ENCODE measurements around the gene UGP2. TPM values are rescaled to one million over a fixed set of nuclear protein-coding genes. Genes with fewer than 3 reads are reported as not detected.
A peak's percentile ranks its signal among the peaks of the same experiment; 100 is the strongest.
"Not testable (repeated sequence)": the region's sequence is repeated elsewhere in the genome, so short reads cannot be mapped to it uniquely, and the experiment has no call there.

UGP2 gene
- 100 to 1,000 TPM; 140 to 181 TPM for total RNA-seq

GRCh38 chr2:63841254-63842022, at the start of gene UGP2:
Gene UGP2, plus strand, starts transcription at chr2:63841896. Its CDS starts 290 bp downstream, at chr2:63842186.
- peak within 1 kb of the TSS; percentile 97 for H3K4me3 Mint-ChIP-seq
- H3K27me3 Mint-ChIP-seq = peaks cover 7% of the 10 kb centered on the region
- peaks cover 1% of the 10 kb centered on the region for H3K9me3 Mint-ChIP-seq
- ChIA-PET POLR2A (interaction anchor here (3.4 kb wide), 1 partner anchor 13 kb away, joined by 36 read pairs; no protein-coding TSS in a partner anchor), CTCF (interaction anchor here (0.7 to 3.9 kb wide), 5 partner anchors 11 to 37 kb away, joined by 3 to 27 read pairs (median 4); no protein-coding TSS in a partner anchor)
- peaks cover 52% of the 10 kb centered on the region for H3K4me1 Mint-ChIP-seq
- H3K36me3 Mint-ChIP-seq (ENCODE audit: low read depth) = peaks cover 49% of the 10 kb centered on the region
- peak; percentile 92 for DNase-seq
- peak within 1 kb of the TSS; percentile 96 for H3K27ac Mint-ChIP-seq

- DNase-seq = no peak
These were observed 49.2 kb upstream of the UGP2 start for GRCh38 chr2:63792530-63792929.

DNA sequence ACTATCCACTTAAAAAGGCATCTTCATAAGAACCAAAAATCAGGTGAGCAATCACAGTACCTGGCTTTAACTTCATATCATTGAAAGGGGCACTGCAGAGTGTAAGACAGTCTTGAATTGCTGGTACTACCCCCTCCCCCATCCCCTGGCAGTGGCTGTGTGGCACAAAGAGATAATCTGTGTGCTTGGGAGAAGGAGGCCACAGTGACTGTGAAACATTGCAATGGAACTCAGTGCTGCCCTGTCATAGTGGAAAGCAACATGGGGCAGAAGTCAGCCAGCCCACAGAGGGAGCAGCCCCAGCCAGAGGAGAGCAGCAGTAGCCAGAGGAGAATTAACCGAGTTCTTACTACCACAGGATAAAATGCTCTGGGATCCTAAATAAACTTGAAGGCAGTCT, 45.3 kb upstream of the UGP2 start:
- ChIA-PET CTCF (no interaction called here), POLR2A (no interaction called here)
- no peaks in the 10 kb centered on the region for H3K36me3 Mint-ChIP-seq (ENCODE audit: low read depth)
- H3K4me1 Mint-ChIP-seq = no peaks in the 10 kb centered on the region
- H3K27me3 Mint-ChIP-seq = no peaks in the 10 kb centered on the region
- no peak overlapping the region for H3K4me3 Mint-ChIP-seq
- peaks cover under 1% of the 10 kb centered on the region for H3K9me3 Mint-ChIP-seq
- no peak for DNase-seq
- H3K27ac Mint-ChIP-seq = no peak overlapping the region

More at GRCh38 chr2:63792530-63792929, 49.2 kb upstream of the UGP2 start:
- H3K36me3 Mint-ChIP-seq (ENCODE audit: low read depth) = no peaks in the 10 kb centered on the region
- H3K9me3 Mint-ChIP-seq = no peaks in the 10 kb centered on the region
- POLR2A ChIA-PET = no interaction called here
- H3K27me3 Mint-ChIP-seq = no peaks in the 10 kb centered on the region
- CTCF ChIA-PET = no interaction called here
- no peak overlapping the region for H3K4me3 Mint-ChIP-seq
- no peak overlapping the region for H3K27ac Mint-ChIP-seq
- H3K4me1 Mint-ChIP-seq = no peaks in the 10 kb centered on the region

- POLR2A ChIA-PET = no interaction called here
- no peak for DNase-seq
- no peaks in the 10 kb centered on the region for H3K27me3 Mint-ChIP-seq
- H3K36me3 Mint-ChIP-seq (ENCODE audit: low read depth) = no peaks in the 10 kb centered on the region
- H3K4me1 Mint-ChIP-seq = no peaks in the 10 kb centered on the region
- peaks cover 4% of the 10 kb centered on the region for H3K9me3 Mint-ChIP-seq
- CTCF ChIA-PET = interaction anchor here (0.6 kb wide), 1 partner anchor 61 kb away, joined by 4 read pairs; no protein-coding TSS in a partner anchor
- no peak overlapping the region for H3K4me3 Mint-ChIP-seq
- no peak overlapping the region for H3K27ac Mint-ChIP-seq
These were observed 44.9 kb upstream of the UGP2 start for GRCh38 chr2:63796796-63797195.

DNA sequence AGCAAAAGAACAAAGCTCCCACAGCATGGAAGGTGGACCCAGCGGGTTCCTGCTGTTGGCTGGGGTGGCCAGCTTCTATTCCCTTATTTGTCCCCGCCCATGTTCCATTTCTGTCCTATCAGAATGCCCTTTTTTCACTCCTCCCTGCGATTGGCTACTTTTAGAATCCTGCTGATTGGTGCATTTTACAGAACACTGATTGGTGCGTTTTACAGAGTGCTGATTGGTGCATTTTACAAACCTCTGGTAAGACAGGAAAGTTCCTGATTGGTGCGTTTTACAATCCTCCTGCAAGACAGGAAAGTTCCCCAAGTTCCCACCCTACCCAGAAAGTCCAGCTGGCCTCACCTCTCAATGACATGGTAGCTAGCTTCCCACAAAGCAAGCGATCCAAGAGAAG, 40.2 kb upstream of the UGP2 start:
- Mint-ChIP-seq H3K9me3 (peaks cover 8% of the 10 kb centered on the region), H3K27me3 (no peaks in the 10 kb centered on the region), H3K27ac (no peak overlapping the region), H3K4me3 (no peak overlapping the region), H3K36me3 (ENCODE audit: low read depth) (no peaks in the 10 kb centered on the region), H3K4me1 (no peaks in the 10 kb centered on the region)
- no peak for DNase-seq
- POLR2A ChIA-PET = no interaction called here
- CTCF ChIA-PET = no interaction called here

GRCh38 chr2:63805412-63805811, 36.3 kb upstream of the UGP2 start:
- Mint-ChIP-seq H3K4me1 (no peaks in the 10 kb centered on the region), H3K9me3 (peaks cover 8% of the 10 kb centered on the region)
- CTCF ChIA-PET = no interaction called here

DNA sequence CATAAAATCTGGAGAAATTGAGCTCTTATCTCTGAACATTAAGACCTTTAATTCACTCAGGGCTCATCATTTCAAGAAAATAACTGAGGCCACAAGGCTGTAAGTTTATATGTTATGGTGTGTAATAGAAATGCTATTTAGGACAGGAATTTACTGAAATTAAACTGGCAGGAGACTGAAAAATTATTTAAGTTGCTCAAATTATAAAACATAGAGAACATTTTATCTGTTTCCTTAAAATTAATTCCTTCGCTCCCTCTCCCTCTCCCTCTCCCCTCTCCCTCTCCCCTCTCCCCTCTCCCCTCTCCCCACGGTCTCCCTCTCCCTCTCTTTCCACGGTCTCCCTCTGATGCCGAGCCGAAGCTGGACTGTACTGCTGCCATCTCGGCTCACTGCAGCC, 33.7 kb upstream of the UGP2 start:
- CTCF ChIA-PET; H3K9me3 Mint-ChIP-seq; H3K4me3 Mint-ChIP-seq; POLR2A ChIA-PET; H3K27me3 Mint-ChIP-seq; H3K36me3 Mint-ChIP-seq (ENCODE audit: low read depth); DNase-seq; H3K27ac Mint-ChIP-seq; H3K4me1 Mint-ChIP-seq: not testable (repeated sequence)

More at GRCh38 chr2:63805412-63805811, 36.3 kb upstream of the UGP2 start:
- DNase-seq = no peak
- POLR2A ChIA-PET = no interaction called here
- Mint-ChIP-seq H3K4me3 (no peak overlapping the region), H3K36me3 (ENCODE audit: low read depth) (no peaks in the 10 kb centered on the region), H3K27ac (no peak overlapping the region), H3K27me3 (peaks cover 1% of the 10 kb centered on the region)

GRCh38 chr2:63808911-63809310, 32.8 kb upstream of the UGP2 start:
- H3K9me3 Mint-ChIP-seq; CTCF ChIA-PET; DNase-seq; H3K27me3 Mint-ChIP-seq; H3K27ac Mint-ChIP-seq; POLR2A ChIA-PET; H3K4me3 Mint-ChIP-seq; H3K4me1 Mint-ChIP-seq; H3K36me3 Mint-ChIP-seq (ENCODE audit: low read depth): not testable (repeated sequence)

GRCh38 chr2:63811063-63811462, 30.6 kb upstream of the UGP2 start:
- ChIA-PET CTCF (no interaction called here), POLR2A (no interaction called here)
- Mint-ChIP-seq H3K27me3 (peaks cover 1% of the 10 kb centered on the region), H3K4me1 (no peaks in the 10 kb centered on the region), H3K36me3 (ENCODE audit: low read depth) (no peaks in the 10 kb centered on the region), H3K9me3 (peaks cover 3% of the 10 kb centered on the region), H3K27ac (no peak overlapping the region), H3K4me3 (no peak overlapping the region)
- DNase-seq = no peak

DNA sequence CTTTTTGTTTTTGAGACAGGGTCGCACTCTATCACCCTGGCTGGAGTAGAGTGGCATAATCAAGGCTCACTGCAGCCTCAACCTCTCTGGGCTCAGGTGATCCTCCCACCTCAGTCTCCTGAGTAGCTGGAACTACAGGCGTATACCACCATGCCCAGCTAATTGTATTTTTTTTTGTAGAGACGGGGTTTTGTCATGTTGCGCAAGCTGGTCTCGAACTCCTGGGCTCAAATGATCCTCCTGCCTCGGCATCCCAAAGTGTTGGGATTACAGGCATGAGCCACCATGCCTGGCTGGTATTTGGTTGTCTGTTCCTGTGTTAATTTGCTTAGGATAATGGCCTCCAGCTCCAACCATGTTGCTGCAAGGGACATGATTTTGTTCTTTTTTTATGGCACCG, 29.8 kb upstream of the UGP2 start:
- H3K27ac Mint-ChIP-seq; CTCF ChIA-PET; H3K9me3 Mint-ChIP-seq; DNase-seq; H3K4me1 Mint-ChIP-seq; H3K36me3 Mint-ChIP-seq (ENCODE audit: low read depth); H3K4me3 Mint-ChIP-seq; H3K27me3 Mint-ChIP-seq; POLR2A ChIA-PET: not testable (repeated sequence)

- no peak for DNase-seq
- Mint-ChIP-seq H3K27me3 (peaks cover 3% of the 10 kb centered on the region), H3K36me3 (ENCODE audit: low read depth) (no peaks in the 10 kb centered on the region), H3K27ac (no peak overlapping the region), H3K4me3 (no peak overlapping the region), H3K9me3 (no peaks in the 10 kb centered on the region), H3K4me1 (no peaks in the 10 kb centered on the region)
- CTCF ChIA-PET = interaction anchor here (0.6 to 1.2 kb wide), 2 partner anchors 13 to 61 kb away, joined by 3 to 4 read pairs; no protein-coding TSS in a partner anchor
- POLR2A ChIA-PET = no interaction called here
These were observed 27.6 kb upstream of the UGP2 start for GRCh38 chr2:63814114-63814513.

GRCh38 chr2:63817382-63817781, 24.3 kb upstream of the UGP2 start:
- no peaks in the 10 kb centered on the region for H3K9me3 Mint-ChIP-seq
- no peak overlapping the region for H3K4me3 Mint-ChIP-seq
- no peaks in the 10 kb centered on the region for H3K36me3 Mint-ChIP-seq (ENCODE audit: low read depth)
- ChIA-PET CTCF (no interaction called here), POLR2A (no interaction called here)
- peaks cover 6% of the 10 kb centered on the region for H3K27me3 Mint-ChIP-seq
- DNase-seq = no peak
- H3K27ac Mint-ChIP-seq = no peak overlapping the region
- H3K4me1 Mint-ChIP-seq = no peaks in the 10 kb centered on the region

DNA sequence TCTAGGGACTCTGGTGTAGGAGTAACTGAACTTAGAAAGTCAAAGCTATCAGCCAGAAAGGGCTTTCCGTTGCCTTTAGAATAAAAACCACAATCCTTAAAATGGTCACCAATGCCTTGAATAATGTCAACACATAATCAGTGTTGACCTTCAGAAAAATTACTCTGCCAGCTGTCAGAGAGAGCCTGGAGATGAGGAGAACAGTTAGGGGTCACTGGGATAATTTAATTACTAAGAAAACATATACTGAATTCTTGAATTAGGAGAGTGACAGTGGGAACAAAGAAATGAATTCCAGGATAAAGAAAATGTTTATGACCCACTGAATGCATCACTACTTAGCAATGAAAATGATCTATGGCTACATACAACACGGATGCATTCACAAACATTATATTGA, 23.4 kb upstream of the UGP2 start:
- no peak for DNase-seq
- Mint-ChIP-seq H3K36me3 (ENCODE audit: low read depth) (no peaks in the 10 kb centered on the region), H3K27ac (no peak overlapping the region), H3K27me3 (peaks cover 6% of the 10 kb centered on the region), H3K4me3 (no peak overlapping the region), H3K4me1 (no peaks in the 10 kb centered on the region), H3K9me3 (no peaks in the 10 kb centered on the region)
- POLR2A ChIA-PET = no interaction called here
- CTCF ChIA-PET = no interaction called here

DNA sequence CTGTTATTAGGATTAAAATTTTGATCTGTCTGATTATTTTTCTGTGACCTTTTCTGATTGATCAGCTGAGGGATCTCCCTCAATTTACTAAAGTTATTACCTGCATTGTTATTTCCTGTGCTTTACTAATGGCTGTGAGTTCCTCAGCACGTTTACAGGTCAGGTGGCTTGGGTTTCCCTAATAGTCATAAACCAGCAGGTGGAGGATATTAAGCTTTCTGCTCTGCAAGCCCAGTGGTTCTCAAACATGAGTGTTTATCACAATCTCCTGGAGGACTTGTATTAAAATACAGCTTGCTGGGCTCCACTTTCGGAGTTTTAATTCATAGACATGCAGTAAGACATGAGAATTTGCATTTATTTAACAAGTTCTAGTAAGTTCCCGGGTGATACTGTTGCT, 22.4 kb upstream of the UGP2 start:
- H3K27me3 Mint-ChIP-seq = peaks cover 9% of the 10 kb centered on the region
- H3K27ac Mint-ChIP-seq = no peak overlapping the region
- H3K4me1 Mint-ChIP-seq = no peaks in the 10 kb centered on the region
- POLR2A ChIA-PET = interaction anchor here (0.6 kb wide), 1 partner anchor 35 kb away, joined by 3 read pairs; no protein-coding TSS in a partner anchor
- no peak overlapping the region for H3K4me3 Mint-ChIP-seq
- no peaks in the 10 kb centered on the region for H3K9me3 Mint-ChIP-seq
- CTCF ChIA-PET = no interaction called here
- no peaks in the 10 kb centered on the region for H3K36me3 Mint-ChIP-seq (ENCODE audit: low read depth)
- DNase-seq = no peak

Measured in activated CD4-positive, alpha-beta T cell treated with anti-CD3 and anti-CD28 coated beads, Interleukin-2, amount 10 ng/mL, durations not matched to agents 7 days and 5 days (primary cell).